Neuronal stem cell (in vitro differentiated cells): ENCODE measurements around the gene SIAH3.

ENCODE experiments used
- DNase-seq: peaks from one replicate; pipeline ENCODE4 v3.0.0-alpha.2; 2013; ENCODE audit warnings: low spot score
- H2AFZ ChIP-seq: one replicate; pipeline ENCODE4 v1.6.1; 2013; ENCODE audit warnings: mild to moderate bottlenecking, low read length, inconsistent platforms
- H2AK5ac ChIP-seq: 2 replicates; pipeline ENCODE4 v1.6.1; 2013; ENCODE audit warnings: low read depth, mild to moderate bottlenecking, inconsistent platforms, low read length, moderate library complexity, mixed read lengths
- H2BK120ac ChIP-seq: 2 replicates; pipeline ENCODE4 v1.6.1; 2013; ENCODE audit warnings: low read depth, mild to moderate bottlenecking, inconsistent platforms, low read length, moderate library complexity, mixed read lengths
- H2BK12ac ChIP-seq: one replicate; pipeline ENCODE4 v1.6.1; 2013; ENCODE audit warnings: low read length, inconsistent platforms
- H2BK15ac ChIP-seq: 2 replicates; pipeline ENCODE4 v1.6.1; 2013; ENCODE audit warnings: mild to moderate bottlenecking, low read length, inconsistent platforms, mixed read lengths
- H2BK5ac ChIP-seq: one replicate; pipeline ENCODE4 v1.6.1; 2013; ENCODE audit warnings: inconsistent platforms, mild to moderate bottlenecking, low read length, moderate library complexity
- H3K14ac ChIP-seq: one replicate; pipeline ENCODE4 v1.6.1; 2013; ENCODE audit warnings: low read length, inconsistent platforms
- H3K18ac ChIP-seq: 2 replicates; pipeline ENCODE4 v1.6.1; 2013; ENCODE audit warnings: low read length, inconsistent platforms
- H3K23ac ChIP-seq: 2 replicates; pipeline ENCODE4 v1.6.1; 2013; ENCODE audit warnings: low read depth, mild to moderate bottlenecking, mixed read lengths, low read length, inconsistent platforms; ENCODE audit not compliant: poor library complexity
- H3K27ac ChIP-seq: replicated peaks from 3 replicates; pipeline ENCODE4 v1.5.1; 2013; ENCODE audit warnings: low read length, inconsistent platforms
- H3K27me3 ChIP-seq, 3 experiments: 2 replicates each; pipeline ENCODE4 v1.6.1; 2013; ENCODE audit warnings: low read length in 3 of 3, mild to moderate bottlenecking in 2 of 3, inconsistent platforms in 1 of 3, low read depth in 1 of 3, mixed read lengths in 1 of 3, moderate library complexity in 1 of 3; ENCODE audit not compliant: control insufficient read depth in 3 of 3, insufficient read depth in 3 of 3
- H3K36me3 ChIP-seq, 2 donors: replicated peaks in 1 of 2; 2 replicates each; pipeline ENCODE4 v1.6.1; 2013; ENCODE audit warnings: low read length in 2 of 2; ENCODE audit not compliant: control insufficient read depth in 2 of 2, insufficient read depth in 2 of 2
- H3K4ac ChIP-seq: 2 replicates; pipeline ENCODE4 v1.6.1; 2013; ENCODE audit warnings: inconsistent platforms, mild to moderate bottlenecking, low read length, moderate library complexity
- H3K4me1 ChIP-seq, 2 donors: 1 replicate in 1 of 2; 2 replicates in 1 of 2; pipeline ENCODE4 v1.6.1; 2013; ENCODE audit warnings: low read length in 2 of 2, low read depth in 1 of 2; ENCODE audit not compliant: control insufficient read depth in 2 of 2, insufficient read depth in 1 of 2
- H3K4me2 ChIP-seq: one replicate; pipeline ENCODE4 v1.6.1; 2013; ENCODE audit warnings: mild to moderate bottlenecking, low read length, inconsistent platforms; ENCODE audit not compliant: insufficient read depth, poor library complexity, severe bottlenecking
- H3K4me3 ChIP-seq, 2 donors: 2 replicates each; pipeline ENCODE4 v1.5.1; 2013; ENCODE audit warnings: low read length in 2 of 2, mild to moderate bottlenecking in 2 of 2, inconsistent platforms in 1 of 2, moderate library complexity in 1 of 2
- H3K79me1 ChIP-seq: one replicate; pipeline ENCODE4 v1.6.1; 2013; ENCODE audit warnings: low read depth, mild to moderate bottlenecking, inconsistent platforms, low read length, moderate library complexity
- H3K9ac ChIP-seq: one replicate; pipeline ENCODE4 v1.6.1; 2013; ENCODE audit warnings: mild to moderate bottlenecking, low read depth, low read length, inconsistent platforms; ENCODE audit not compliant: poor library complexity
- H3K9me3 ChIP-seq, 2 donors: replicated peaks in 1 of 2; 2 replicates each; pipeline versions ENCODE3 to v1.6.1; 2013; ENCODE audit warnings: low read length in 2 of 2, mild to moderate bottlenecking in 2 of 2, inconsistent platforms in 1 of 2, low read depth in 1 of 2, mixed read lengths in 1 of 2, moderate library complexity in 1 of 2; ENCODE audit not compliant: control insufficient read depth in 2 of 2, insufficient read depth in 1 of 2
- H4K8ac ChIP-seq: one replicate; pipeline ENCODE4 v1.6.1; 2013; ENCODE audit warnings: low read depth, mild to moderate bottlenecking, inconsistent platforms, low read length, moderate library complexity
- H4K91ac ChIP-seq: one replicate; pipeline ENCODE4 v1.6.1; 2013; ENCODE audit warnings: low read length, low read depth, mild to moderate bottlenecking, inconsistent platforms; ENCODE audit not compliant: poor library complexity
- WGBS, 2 donors: extraction: QIAGEN DNeasy Blood & Tissue Kit; methylation state at CpG; one replicate each; pipeline ENCODE4 v1.1.7; 2013; ENCODE audit warnings: missing lambda C conversion rate in 2 of 2, mixed read lengths in 1 of 2; ENCODE audit not compliant: insufficient read length in 2 of 2, insufficient replicate concordance in 1 of 2; ENCODE audit errors: extremely low coverage in 2 of 2; 5-methylcytosine and 5-hydroxymethylcytosine counted together

The SIAH3 gene

GRCh38 chr13:45865414-45865813, 13.9 kb upstream of the SIAH3 start:
- Histone ChIP-seq H2BK120ac (no peak overlapping the region), H3K27me3 (no peaks in the 10 kb centered on the region), H3K27ac (no peak overlapping the region), H3K36me3 (no peaks in the 10 kb centered on the region), H2AK5ac (no peak overlapping the region), H3K79me1 (no peaks in the 10 kb centered on the region), H3K4me3 (no peak overlapping the region), H2BK5ac (no peak overlapping the region), H3K9me3 (peaks cover 0 to 7% of the 10 kb centered on the region in 2 donors), H3K23ac (no peak overlapping the region), H3K18ac (no peak overlapping the region), H3K4ac (no peak overlapping the region), H3K9ac (no peak overlapping the region), H3K14ac (no peak overlapping the region), H3K4me1 (peaks cover 7 to 10% of the 10 kb centered on the region in 2 donors), H2BK15ac (no peak overlapping the region), H4K8ac (no peak overlapping the region), H2BK12ac (no peak overlapping the region), H3K4me2 (no peak overlapping the region), H2AFZ (no peak overlapping the region), H4K91ac (no peak overlapping the region)
- WGBS, 2 donors = no CpG with 5 or more reads among the region's 2 CpGs
- no peak for DNase-seq

- peak overlapping the region in 1 of 2 donors; percentile 5 for H3K4me3 ChIP-seq
- no peak overlapping the region for H3K4ac ChIP-seq
- H3K23ac ChIP-seq = no peak overlapping the region
- no peak overlapping the region for H2AK5ac ChIP-seq
- H3K36me3 ChIP-seq = no peaks in the 10 kb centered on the region
- H3K9me3 ChIP-seq = peaks cover 0 to 7% of the 10 kb centered on the region in 2 donors
- H2BK15ac ChIP-seq = no peak overlapping the region
- H4K8ac ChIP-seq = no peak overlapping the region
- peaks cover 7 to 18% of the 10 kb centered on the region in 2 donors for H3K4me1 ChIP-seq
- no peaks in the 10 kb centered on the region for H3K27me3 ChIP-seq
- no peak overlapping the region for H3K4me2 ChIP-seq
- no peak overlapping the region for H3K14ac ChIP-seq
- no peak overlapping the region for H3K18ac ChIP-seq
- peak overlapping the region; percentile 77 for H2BK12ac ChIP-seq
- H3K9ac ChIP-seq = no peak overlapping the region
- H2BK120ac ChIP-seq = no peak overlapping the region
- H2AFZ ChIP-seq = peak overlapping the region; percentile 59
- no peak for DNase-seq
- H2BK5ac ChIP-seq = no peak overlapping the region
- H3K27ac ChIP-seq = no peak overlapping the region
- no peaks in the 10 kb centered on the region for H3K79me1 ChIP-seq
- no CpG with 5 or more reads among the region's 10 CpGs for WGBS, 2 donors
- no peak overlapping the region for H4K91ac ChIP-seq
Measured at GRCh38 chr13:45863709-45864590, 12.4 kb upstream of the SIAH3 start.

GRCh38 chr13:45861322-45861721, 9.8 kb upstream of the SIAH3 start:
- Histone ChIP-seq H2AFZ (no peak overlapping the region), H3K4ac (no peak overlapping the region), H3K14ac (no peak overlapping the region), H4K8ac (no peak overlapping the region), H3K79me1 (no peaks in the 10 kb centered on the region), H3K4me1 (peaks cover 7 to 18% of the 10 kb centered on the region in 2 donors), H3K9me3 (peaks cover 0 to 7% of the 10 kb centered on the region in 2 donors), H3K4me3 (no peak overlapping the region), H3K36me3 (no peaks in the 10 kb centered on the region), H3K27ac (no peak overlapping the region), H2BK12ac (no peak overlapping the region), H3K27me3 (peaks cover 0 to 2% (median 0%) of the 10 kb centered on the region in 3 experiments), H3K9ac (no peak overlapping the region), H2AK5ac (no peak overlapping the region), H3K23ac (no peak overlapping the region), H4K91ac (no peak overlapping the region), H3K4me2 (no peak overlapping the region), H2BK120ac (no peak overlapping the region), H2BK5ac (no peak overlapping the region), H2BK15ac (no peak overlapping the region), H3K18ac (no peak overlapping the region)
- DNase-seq = no peak

- H3K79me1 ChIP-seq = no peaks in the 10 kb centered on the region
- no peak overlapping the region for H3K4me2 ChIP-seq
- H2BK120ac ChIP-seq = no peak overlapping the region
- no peak overlapping the region for H3K4ac ChIP-seq
- no peak overlapping the region for H3K18ac ChIP-seq
- H3K14ac ChIP-seq = no peak overlapping the region
- peaks cover 0 to 4% (median 0%) of the 10 kb centered on the region in 3 experiments for H3K27me3 ChIP-seq
- no peak overlapping the region for H3K9ac ChIP-seq
- no peak overlapping the region for H3K23ac ChIP-seq
- H2BK15ac ChIP-seq = no peak overlapping the region
- peaks cover 0 to 7% of the 10 kb centered on the region in 2 donors for H3K9me3 ChIP-seq
- no peak overlapping the region for H2BK5ac ChIP-seq
- H3K27ac ChIP-seq = no peak overlapping the region
- H4K91ac ChIP-seq = no peak overlapping the region
- H2BK12ac ChIP-seq = no peak overlapping the region
- no CpG with 5 or more reads among the region's 5 CpGs for WGBS, 2 donors
- no peak overlapping the region for H3K4me3 ChIP-seq
- no peaks in the 10 kb centered on the region for H3K36me3 ChIP-seq
- peak overlapping the region; percentile 33 for H2AFZ ChIP-seq
- no peak overlapping the region for H4K8ac ChIP-seq
- no peak overlapping the region for H2AK5ac ChIP-seq
- peaks cover 7 to 18% of the 10 kb centered on the region in 2 donors for H3K4me1 ChIP-seq
- no peak for DNase-seq
Measured at GRCh38 chr13:45860240-45860639, 8.7 kb upstream of the SIAH3 start.
